Upper lobe of left lung (tissue), 4 donors: ENCODE measurements around the gene TMEM108.

ENCODE experiments used
- POLR2A ChIP-seq, 4 donors: fragments of 450-650 bp; IDR thresholded peaks; one replicate each; pipeline ENCODE4 v1.5.1; 2016 to 2017; ENCODE audit warnings: antibody characterized with exemption in 4 of 4, mild to moderate bottlenecking in 2 of 4
- POLR2AphosphoS5 ChIP-seq, 2 donors: sonication (generic); formaldehyde crosslinking; IDR thresholded peaks; one replicate each; pipeline ENCODE4 v1.5.1; 2017; ENCODE audit warnings: antibody characterized with exemption in 2 of 2
- TF ChIP-seq, protein P1 (sequence below), 6 experiments: fragments of 450-650 bp in 4 of 6; fragments of 200-600 bp in 2 of 6; sonication (generic) in 2 of 6; IDR thresholded peaks; one replicate each; pipeline ENCODE4 v1.5.1; 2016 to 2019; ENCODE audit warnings: antibody characterized with exemption in 6 of 6

DNA sequence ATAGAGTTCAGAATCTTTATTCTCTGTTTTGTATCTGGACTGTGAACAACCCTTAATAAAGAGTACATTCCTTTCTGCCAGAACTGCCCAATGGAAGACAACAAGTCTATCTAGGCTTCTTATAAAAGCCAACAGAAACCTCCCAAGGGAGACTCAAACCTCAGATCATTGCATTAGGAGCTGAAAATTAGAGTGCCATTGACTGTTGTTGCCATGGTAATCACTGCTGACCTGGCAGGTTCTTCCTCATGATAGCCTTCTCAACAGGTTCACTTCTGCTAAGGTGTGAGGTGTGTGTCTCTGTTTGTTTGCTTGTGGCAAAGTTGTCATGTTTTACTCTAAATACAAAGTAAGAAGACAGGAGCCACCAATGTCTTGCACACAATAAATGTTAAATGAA is 79.2 kb downstream of the TMEM108 start:
- TF ChIP-seq, protein P1, sequence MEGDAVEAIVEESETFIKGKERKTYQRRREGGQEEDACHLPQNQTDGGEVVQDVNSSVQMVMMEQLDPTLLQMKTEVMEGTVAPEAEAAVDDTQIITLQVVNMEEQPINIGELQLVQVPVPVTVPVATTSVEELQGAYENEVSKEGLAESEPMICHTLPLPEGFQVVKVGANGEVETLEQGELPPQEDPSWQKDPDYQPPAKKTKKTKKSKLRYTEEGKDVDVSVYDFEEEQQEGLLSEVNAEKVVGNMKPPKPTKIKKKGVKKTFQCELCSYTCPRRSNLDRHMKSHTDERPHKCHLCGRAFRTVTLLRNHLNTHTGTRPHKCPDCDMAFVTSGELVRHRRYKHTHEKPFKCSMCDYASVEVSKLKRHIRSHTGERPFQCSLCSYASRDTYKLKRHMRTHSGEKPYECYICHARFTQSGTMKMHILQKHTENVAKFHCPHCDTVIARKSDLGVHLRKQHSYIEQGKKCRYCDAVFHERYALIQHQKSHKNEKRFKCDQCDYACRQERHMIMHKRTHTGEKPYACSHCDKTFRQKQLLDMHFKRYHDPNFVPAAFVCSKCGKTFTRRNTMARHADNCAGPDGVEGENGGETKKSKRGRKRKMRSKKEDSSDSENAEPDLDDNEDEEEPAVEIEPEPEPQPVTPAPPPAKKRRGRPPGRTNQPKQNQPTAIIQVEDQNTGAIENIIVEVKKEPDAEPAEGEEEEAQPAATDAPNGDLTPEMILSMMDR (IDR thresholded peaks at IDR 0.05): no peak
- no peak for TF ChIP-seq POLR2AphosphoS5 (IDR thresholded peaks at IDR 0.05)
- TF ChIP-seq POLR2A (IDR thresholded peaks at IDR 0.05): no peak
